HEK293 (cell line): ENCODE measurements around the gene TMC5.

Experiments
- CTCF ChIA-PET: fragments of 350-600 bp; formaldehyde crosslinking; extraction: SDS; loops from one replicate; lab custom pipeline; 2021; ENCODE audit warnings: antibody characterized with exemption; lab: Yijun Ruan, JAX
- POLR2A ChIA-PET: fragments of 300-600 bp; formaldehyde crosslinking; extraction: SDS; loops from one replicate; lab custom pipeline; 2020; ENCODE audit warnings: antibody characterized with exemption, inconsistent platforms; lab: Yijun Ruan, JAX
- H3K27ac ChIP-seq: fragments of 200-500 bp; sonication (Bioruptor generic); 2 replicates; pipeline ENCODE4 v1.5.1; 2014; ENCODE audit warnings: low read depth, low read length, control low read depth, inconsistent platforms; ENCODE audit errors: extremely low read depth
- H3K36me3 ChIP-seq, 2 experiments: fragments of 200-500 bp in 1 of 2; sonication (Bioruptor generic) in 1 of 2; 1 replicate in 1 of 2; 2 replicates in 1 of 2; pipeline ENCODE4 v1.5.1; 2014 to 2017; ENCODE audit warnings: inconsistent platforms in 2 of 2, low read length in 2 of 2; ENCODE audit not compliant: control insufficient read depth in 2 of 2, insufficient read depth in 1 of 2
- H3K4me1 ChIP-seq: fragments of 200-500 bp; sonication (Bioruptor generic); 2 replicates; pipeline ENCODE4 v1.5.1; 2014; ENCODE audit warnings: mild to moderate bottlenecking, low read length, inconsistent platforms; ENCODE audit not compliant: control insufficient read depth, insufficient read depth
- H3K4me3 ChIP-seq: 2 replicates; pipeline ENCODE4 v1.5.1; 2011; ENCODE audit warnings: low read depth, mild to moderate bottlenecking, control low read depth, low read length, moderate library complexity
- H3K9me3 ChIP-seq: fragments of 200-500 bp; sonication (Bioruptor generic); 2 replicates; pipeline ENCODE4 v1.5.1; 2014; ENCODE audit warnings: low read depth, low read length, inconsistent platforms; ENCODE audit not compliant: control insufficient read depth, insufficient read depth
- HOXA7 ChIP-seq: sonication (generic); formaldehyde crosslinking; IDR thresholded peaks from 2 replicates; pipeline ENCODE4 v1.8.1; 2022; ENCODE audit warnings: missing genetic modification reagents, borderline replicate concordance
- IKZF3 ChIP-seq: fragments of 450-650 bp; IDR thresholded peaks from 2 replicates; pipeline ENCODE4 v1.5.0; 2018; ENCODE audit warnings: missing biosample characterization, mild to moderate bottlenecking, missing genetic modification characterization, moderate library complexity
- MEIS1 ChIP-seq: sonication (generic); formaldehyde crosslinking; IDR thresholded peaks from 2 replicates; pipeline ENCODE4 v1.8.1; 2022; ENCODE audit warnings: missing genetic modification reagents, mild to moderate bottlenecking, borderline replicate concordance
- ZNF169 ChIP-seq: fragments of 450-650 bp; formaldehyde crosslinking; IDR thresholded peaks from 2 replicates; pipeline ENCODE4 v1.5.1; 2016; ENCODE audit warnings: missing biosample characterization, missing genetic modification characterization
- ZNF184 ChIP-seq: fragments of 450-650 bp; IDR thresholded peaks from 2 replicates; pipeline ENCODE4 v1.5.1; 2018; ENCODE audit warnings: missing biosample characterization, mild to moderate bottlenecking, missing genetic modification characterization
- ZNF24 ChIP-seq: fragments of 450-650 bp; formaldehyde crosslinking; IDR thresholded peaks from 2 replicates; pipeline ENCODE4 v1.5.1; 2016; ENCODE audit warnings: missing biosample characterization, missing genetic modification characterization
- ZNF248 ChIP-seq: fragments of 450-650 bp; formaldehyde crosslinking; IDR thresholded peaks from 2 replicates; pipeline ENCODE4 v1.5.1; 2017; ENCODE audit warnings: missing biosample characterization, missing genetic modification characterization
- ZNF26 ChIP-seq: fragments of 450-650 bp; formaldehyde crosslinking; IDR thresholded peaks from 2 replicates; pipeline ENCODE4 v1.5.1; 2016; ENCODE audit warnings: missing biosample characterization, missing genetic modification characterization
- ZNF391 ChIP-seq: fragments of 450-650 bp; formaldehyde crosslinking; IDR thresholded peaks from 2 replicates; pipeline ENCODE4 v1.5.1; 2016; ENCODE audit warnings: low read depth, missing biosample characterization, missing genetic modification characterization, borderline replicate concordance
- ZNF513 ChIP-seq: fragments of 450-650 bp; IDR thresholded peaks from 2 replicates; pipeline ENCODE4 v1.5.1; 2018; ENCODE audit warnings: missing biosample characterization, missing genetic modification characterization
- ZNF600 ChIP-seq: fragments of 450-650 bp; formaldehyde crosslinking; IDR thresholded peaks from 2 replicates; pipeline ENCODE4 v1.5.1; 2016; ENCODE audit warnings: missing biosample characterization, missing genetic modification characterization
- ZNF621 ChIP-seq: fragments of 450-650 bp; formaldehyde crosslinking; IDR thresholded peaks from 2 replicates; pipeline ENCODE4 v1.5.1; 2017; ENCODE audit warnings: missing biosample characterization, missing genetic modification characterization
- ZNF624 ChIP-seq: fragments of 450-650 bp; formaldehyde crosslinking; IDR thresholded peaks from 2 replicates; pipeline ENCODE4 v1.5.1; 2017; ENCODE audit warnings: missing biosample characterization, missing genetic modification characterization
- ZNF677 ChIP-seq: fragments of 450-650 bp; IDR thresholded peaks from 2 replicates; pipeline ENCODE4 v1.5.0; 2018; ENCODE audit warnings: missing biosample characterization, mild to moderate bottlenecking, missing genetic modification characterization, moderate library complexity
- ZNF747 ChIP-seq: fragments of 450-650 bp; formaldehyde crosslinking; IDR thresholded peaks from 2 replicates; pipeline ENCODE4 v1.5.1; 2016; ENCODE audit warnings: missing biosample characterization, missing genetic modification characterization
- ZNF76 ChIP-seq: fragments of 450-650 bp; formaldehyde crosslinking; IDR thresholded peaks from 2 replicates; pipeline ENCODE4; 2016; ENCODE audit warnings: low read depth, missing biosample characterization, missing genetic modification characterization, borderline replicate concordance
- ZNF843 ChIP-seq: fragments of 450-650 bp; formaldehyde crosslinking; IDR thresholded peaks from 2 replicates; pipeline ENCODE4 v1.5.1; 2016; ENCODE audit warnings: missing biosample characterization, missing genetic modification characterization
- ZSCAN23 ChIP-seq: fragments of 450-650 bp; formaldehyde crosslinking; IDR thresholded peaks from 2 replicates; pipeline ENCODE4 v1.5.1; 2016; ENCODE audit warnings: missing biosample characterization, missing genetic modification characterization
- ZSCAN4 ChIP-seq: fragments of 450-650 bp; formaldehyde crosslinking; IDR thresholded peaks from 2 replicates; pipeline ENCODE4 v1.5.1; 2017; ENCODE audit warnings: missing biosample characterization, missing genetic modification characterization
- TF ChIP-seq, protein P1 (sequence below): fragments of 450-650 bp; formaldehyde crosslinking; IDR thresholded peaks from 2 replicates; pipeline ENCODE4; 2016; ENCODE audit warnings: missing biosample characterization, missing genetic modification characterization
- TF ChIP-seq, protein P2 (sequence below): fragments of 450-650 bp; formaldehyde crosslinking; IDR thresholded peaks from 2 replicates; pipeline ENCODE4 v1.5.1; 2016; ENCODE audit warnings: missing biosample characterization, missing genetic modification characterization
- TF ChIP-seq, protein P3 (sequence below): fragments of 450-650 bp; formaldehyde crosslinking; IDR thresholded peaks from 2 replicates; pipeline ENCODE4 v1.5.1; 2016; ENCODE audit warnings: missing biosample characterization, missing genetic modification characterization

Gene TMC5

GRCh38 chr16:19392352-19392751 is 25.3 kb upstream of the TMC5 start:
- no peak for TF ChIP-seq ZSCAN4 (tag by site-specific recombination)
- no peak for TF ChIP-seq ZNF624 (tag by site-specific recombination)
- TF ChIP-seq ZNF513 (tag by site-specific recombination) = 0 out of 2 replicates have a peak, but pooled peaks have one; percentile 33
- no peak for TF ChIP-seq ZSCAN23 (tag by site-specific recombination)
- TF ChIP-seq, all 188 proteins: peak for 1
- H3K27ac ChIP-seq = no peak overlapping the region
- peaks cover 3% of the 10 kb centered on the region for H3K4me1 ChIP-seq
- ChIA-PET POLR2A (no interaction called here), CTCF (interaction anchor here (0.6 to 2.5 kb wide), 2 partner anchors 111 to 121 kb away, joined by 3 to 20 read pairs; no protein-coding TSS in a partner anchor)
- no peaks in the 10 kb centered on the region for H3K36me3 ChIP-seq
- H3K9me3 ChIP-seq = no peaks in the 10 kb centered on the region
- H3K4me3 ChIP-seq = no peak overlapping the region

DNA sequence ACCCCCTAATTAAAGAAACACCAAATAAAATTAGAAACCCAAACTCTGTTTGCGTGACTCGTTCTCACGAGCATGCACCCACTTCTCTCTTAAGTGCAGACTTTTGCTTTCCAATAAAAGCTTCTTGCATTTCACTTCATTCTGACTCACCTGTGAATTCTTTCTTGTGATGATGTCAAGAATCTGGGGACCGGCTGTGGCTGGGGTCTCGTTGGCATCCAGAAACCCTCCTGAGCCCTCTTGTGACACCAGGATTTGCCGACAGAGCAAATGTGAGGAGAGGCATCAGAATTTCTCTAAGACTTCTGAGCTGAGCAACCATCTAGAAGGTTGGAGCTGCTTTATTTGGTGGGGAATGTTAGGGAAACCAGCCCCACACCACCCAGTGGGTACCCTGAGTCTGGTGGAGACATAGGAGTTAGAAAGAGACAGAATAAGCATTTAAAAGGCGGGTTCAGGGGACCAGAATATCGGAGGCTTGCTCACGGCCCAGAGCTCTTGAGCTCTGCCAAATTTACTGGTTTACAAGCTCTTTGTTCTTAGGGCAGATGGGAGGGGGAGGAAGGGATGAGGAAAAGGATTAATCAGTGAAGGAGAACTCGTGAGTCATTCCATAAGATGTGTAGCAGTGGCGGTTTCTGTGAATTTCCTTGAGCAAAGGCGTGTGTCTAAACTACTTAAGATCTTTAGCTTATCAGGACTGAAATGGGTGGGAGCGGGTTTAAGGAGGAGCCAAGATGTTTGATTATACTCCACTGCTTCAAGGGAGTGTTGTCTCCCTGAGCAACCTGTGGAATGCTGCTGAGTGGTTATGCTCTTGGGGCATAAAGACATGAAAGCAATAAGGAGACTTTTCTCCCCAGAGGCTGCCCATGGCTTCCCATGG is 24.2 kb upstream of the TMC5 start:
- Histone ChIP-seq H3K36me3 (no peaks in the 10 kb centered on the region), H3K4me3 (no peak overlapping the region), H3K9me3 (no peaks in the 10 kb centered on the region), H3K4me1 (peaks cover 3% of the 10 kb centered on the region), H3K27ac (no peak overlapping the region)
- ChIA-PET CTCF (interaction anchor here (0.6 to 2.5 kb wide), 2 partner anchors 10 to 110 kb away, joined by 3 to 20 read pairs; no protein-coding TSS in a partner anchor), POLR2A (interaction anchor here (0.5 kb wide), 1 partner anchor 131 kb away, joined by 3 read pairs; the partner anchor contains the start of gene CCP110)
- no peak for TF ChIP-seq ZNF26 (tag by site-specific recombination)
- TF ChIP-seq, protein P1, sequence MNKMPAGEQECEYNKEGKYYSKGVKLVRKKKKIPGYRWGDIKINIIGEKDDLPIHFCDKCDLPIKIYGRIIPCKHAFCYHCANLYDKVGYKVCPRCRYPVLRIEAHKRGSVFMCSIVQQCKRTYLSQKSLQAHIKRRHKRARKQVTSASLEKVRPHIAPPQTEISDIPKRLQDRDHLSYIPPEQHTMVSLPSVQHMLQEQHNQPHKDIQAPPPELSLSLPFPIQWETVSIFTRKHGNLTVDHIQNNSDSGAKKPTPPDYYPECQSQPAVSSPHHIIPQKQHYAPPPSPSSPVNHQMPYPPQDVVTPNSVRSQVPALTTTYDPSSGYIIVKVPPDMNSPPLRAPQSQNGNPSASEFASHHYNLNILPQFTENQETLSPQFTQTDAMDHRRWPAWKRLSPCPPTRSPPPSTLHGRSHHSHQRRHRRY (tag by site-specific recombination) = no peak
- TF ChIP-seq ZNF76 = no peak
- no peak for TF ChIP-seq ZNF184 (tag by site-specific recombination)
- no peak for TF ChIP-seq ZNF747 (tag by site-specific recombination)
- TF ChIP-seq ZNF843 = no peak
- no peak for TF ChIP-seq ZNF677
- no peak for TF ChIP-seq MEIS1 (CRISPR knock-in tag)
- TF ChIP-seq ZNF248 (tag by site-specific recombination) = no peak
- TF ChIP-seq ZNF24 (tag by site-specific recombination) = no peak
- no peak for TF ChIP-seq ZNF621 (tag by site-specific recombination)
- no peak for TF ChIP-seq ZNF391 (tag by site-specific recombination)
- TF ChIP-seq ZNF600 = 0 out of 2 replicates have a peak, but pooled peaks have one; percentile 14
- TF ChIP-seq, protein P2, sequence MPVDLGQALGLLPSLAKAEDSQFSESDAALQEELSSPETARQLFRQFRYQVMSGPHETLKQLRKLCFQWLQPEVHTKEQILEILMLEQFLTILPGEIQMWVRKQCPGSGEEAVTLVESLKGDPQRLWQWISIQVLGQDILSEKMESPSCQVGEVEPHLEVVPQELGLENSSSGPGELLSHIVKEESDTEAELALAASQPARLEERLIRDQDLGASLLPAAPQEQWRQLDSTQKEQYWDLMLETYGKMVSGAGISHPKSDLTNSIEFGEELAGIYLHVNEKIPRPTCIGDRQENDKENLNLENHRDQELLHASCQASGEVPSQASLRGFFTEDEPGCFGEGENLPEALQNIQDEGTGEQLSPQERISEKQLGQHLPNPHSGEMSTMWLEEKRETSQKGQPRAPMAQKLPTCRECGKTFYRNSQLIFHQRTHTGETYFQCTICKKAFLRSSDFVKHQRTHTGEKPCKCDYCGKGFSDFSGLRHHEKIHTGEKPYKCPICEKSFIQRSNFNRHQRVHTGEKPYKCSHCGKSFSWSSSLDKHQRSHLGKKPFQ (tag by site-specific recombination) = no peak
- TF ChIP-seq HOXA7 = no peak
- TF ChIP-seq, protein P3, sequence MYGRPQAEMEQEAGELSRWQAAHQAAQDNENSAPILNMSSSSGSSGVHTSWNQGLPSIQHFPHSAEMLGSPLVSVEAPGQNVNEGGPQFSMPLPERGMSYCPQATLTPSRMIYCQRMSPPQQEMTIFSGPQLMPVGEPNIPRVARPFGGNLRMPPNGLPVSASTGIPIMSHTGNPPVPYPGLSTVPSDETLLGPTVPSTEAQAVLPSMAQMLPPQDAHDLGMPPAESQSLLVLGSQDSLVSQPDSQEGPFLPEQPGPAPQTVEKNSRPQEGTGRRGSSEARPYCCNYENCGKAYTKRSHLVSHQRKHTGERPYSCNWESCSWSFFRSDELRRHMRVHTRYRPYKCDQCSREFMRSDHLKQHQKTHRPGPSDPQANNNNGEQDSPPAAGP (tag by site-specific recombination) = peak; percentile 89
- TF ChIP-seq ZNF169 (tag by site-specific recombination) = no peak
- TF ChIP-seq IKZF3 (tag by site-specific recombination) = no peak
